HG02623 (cell line): ENCODE data around the gene EEFSEC.

Experiments
- ATAC-seq: cut with Tn5 transposase; IDR thresholded peaks from one replicate; pipeline ENCODE4 v1.9.1; 2021; ENCODE audit warnings: moderate library complexity; ENCODE audit not compliant: unreplicated experiment

The EEFSEC gene

GRCh38 chr3:128435058-128435457, 281.8 kb downstream of the EEFSEC start:
- ATAC-seq = no peak

- no peak for ATAC-seq
Observed at GRCh38 chr3:128435561-128435960, 282.3 kb downstream of the EEFSEC start.

GRCh38 chr3:128436214-128436613, 282.9 kb downstream of the EEFSEC start:
- ATAC-seq = no peak

- no peak for ATAC-seq
Observed at GRCh38 chr3:128438488-128439072, 285.3 kb downstream of the EEFSEC start.

GRCh38 chr3:128439226-128439625, 285.9 kb downstream of the EEFSEC start:
- no peak for ATAC-seq

GRCh38 chr3:128442070-128442469, 288.8 kb downstream of the EEFSEC start:
- ATAC-seq = no peak

- no peak for ATAC-seq
Observed at GRCh38 chr3:128442949-128443348, 289.7 kb downstream of the EEFSEC start.

GRCh38 chr3:128443771-128444170, 290.5 kb downstream of the EEFSEC start:
- no peak for ATAC-seq

GRCh38 chr3:128445357-128445756, 292.1 kb downstream of the EEFSEC start:
- ATAC-seq = no peak

- no peak for ATAC-seq
Observed at GRCh38 chr3:128446821-128447220, 293.5 kb downstream of the EEFSEC start.

GRCh38 chr3:128447561-128448013, 294.3 kb downstream of the EEFSEC start:
- no peak for ATAC-seq

GRCh38 chr3:128448491-128448890, 295.2 kb downstream of the EEFSEC start:
- no peak for ATAC-seq

- no peak for ATAC-seq
Observed at GRCh38 chr3:128449111-128449638, 295.9 kb downstream of the EEFSEC start.

GRCh38 chr3:128452120-128452519, 298.8 kb downstream of the EEFSEC start:
- ATAC-seq = no peak

- ATAC-seq = no peak
Observed at GRCh38 chr3:128452678-128453275, 299.5 kb downstream of the EEFSEC start.

GRCh38 chr3:128453501-128454309, 300.4 kb downstream of the EEFSEC start:
- no peak for ATAC-seq

GRCh38 chr3:128454310-128454618, 301.0 kb downstream of the EEFSEC start:
- ATAC-seq = no peak

GRCh38 chr3:128455116-128455515, 301.8 kb downstream of the EEFSEC start:
- ATAC-seq = no peak

- ATAC-seq = no peak
Observed at GRCh38 chr3:128455786-128456748, 302.8 kb downstream of the EEFSEC start.

GRCh38 chr3:128456776-128457715, 303.8 kb downstream of the EEFSEC start:
- no peak for ATAC-seq
